HG03378 (cell line): Measurements from ENCODE around the gene NWD2.
"Not testable (repeated sequence)": the region's sequence is repeated elsewhere in the genome, so short reads cannot be mapped to it uniquely, and the experiment has no call there.

Experiments
- ATAC-seq: cut with Tn5 transposase; IDR thresholded peaks from one replicate; pipeline ENCODE4 v1.9.1; 2021; ENCODE audit warnings: mild to moderate bottlenecking, moderate library complexity; ENCODE audit not compliant: unreplicated experiment

The NWD2 gene

GRCh38 chr4:37489697-37490096, 245.2 kb downstream of the NWD2 start:
- ATAC-seq, result no peak

- no peak for ATAC-seq
Observed at GRCh38 chr4:37490391-37491347, 246.1 kb downstream of the NWD2 start.

- not testable (repeated sequence) for ATAC-seq
Observed at GRCh38 chr4:37495353-37495752, 250.8 kb downstream of the NWD2 start.
